Lung (tissue), 12 donors: ENCODE data around the gene NBAS. TPM values are rescaled to one million over a fixed set of nuclear protein-coding genes. Genes with fewer than 3 reads are reported as not detected.

Source experiments
- ATAC-seq: fragments of 200-7000 bp; cut with Tn5 transposase; one replicate; pipeline ENCODE4 v1.9.1; 2020; ENCODE audit warnings: moderate number of reproducible peaks; ENCODE audit not compliant: insufficient read depth, low FRiP score
- DNase-seq, 3 donors: peaks; one replicate each; pipeline ENCODE4 v3.0.0-alpha.2; 2013 to 2017
- H3K27ac ChIP-seq, 2 donors: one replicate each; pipeline ENCODE4 v1.5.1; 2013; ENCODE audit warnings: mild to moderate bottlenecking in 2 of 2, moderate library complexity in 2 of 2, control low read depth in 1 of 2, inconsistent platforms in 1 of 2, low read depth in 1 of 2, low read length in 1 of 2
- H3K27me3 ChIP-seq, 3 donors: one replicate each; pipeline ENCODE4 v1.5.1; 2013; ENCODE audit warnings: low read length in 2 of 3; ENCODE audit not compliant: control insufficient read depth in 3 of 3, insufficient read depth in 3 of 3
- H3K36me3 ChIP-seq, 4 donors: one replicate each; pipeline ENCODE4 v1.5.1; 2013; ENCODE audit warnings: low read length in 4 of 4, mild to moderate bottlenecking in 1 of 4, moderate library complexity in 1 of 4; ENCODE audit not compliant: control insufficient read depth in 4 of 4, insufficient read depth in 4 of 4
- H3K4me1 ChIP-seq, 5 donors: one replicate each; pipeline ENCODE4 v1.5.1; 2013; ENCODE audit warnings: low read length in 5 of 5, mild to moderate bottlenecking in 2 of 5, moderate library complexity in 1 of 5; ENCODE audit not compliant: control insufficient read depth in 5 of 5, insufficient read depth in 5 of 5
- H3K4me3 ChIP-seq: one replicate; pipeline ENCODE4 v1.5.1; 2013; ENCODE audit warnings: mild to moderate bottlenecking, control low read depth, moderate library complexity
- H3K9ac ChIP-seq, 2 donors: one replicate each; pipeline ENCODE4 v1.5.1; 2013; ENCODE audit warnings: low read length in 2 of 2, control low read depth in 1 of 2; ENCODE audit not compliant: insufficient read depth in 1 of 2
- H3K9me3 ChIP-seq, 4 donors: one replicate each; pipeline ENCODE4 v1.5.1; 2013; ENCODE audit warnings: low read length in 3 of 4, mild to moderate bottlenecking in 1 of 4, moderate library complexity in 1 of 4; ENCODE audit not compliant: control insufficient read depth in 4 of 4, insufficient read depth in 3 of 4
- CTCF ChIP-seq: IDR thresholded peaks from 2 replicates; pipeline ENCODE4 v1.5.1; 2012; ENCODE audit warnings: mild to moderate bottlenecking; ENCODE audit errors: control extremely low read depth, extremely low read depth
- WGBS, 2 donors: extraction: QIAGEN DNeasy Blood & Tissue Kit; methylation state at CpG; one replicate each; pipeline ENCODE4 v1.1.7; 2013; 5-methylcytosine and 5-hydroxymethylcytosine counted together
- polyA plus RNA-seq, 2 donors: library from polyadenylated mRNA; stranded (reverse); fragments of 200-250 nt; gene quantifications; one replicate each; pipeline ENCODE4 v1.2.1, GENCODE V29; 2013
- total RNA-seq, 2 donors: library from RNA; depleted of rRNA in 1 of 2; stranded (reverse); fragments of >200 nt in 1 of 2; gene quantifications; one replicate each; pipeline ENCODE4 v1.2.1, GENCODE V29; 2014 to 2021
- donor health status: control.
- donor health status: control.
- donor health status: Bipolar disorder and iron deficiency.
- donor health status: healthy.
- donor health status: DM: yes; HTN: yes; CAD: no.

The NBAS gene
- total and polyA plus RNA-seq, 4 donors: 15.6 to 61.3 (median 35.4) TPM

GRCh38 chr2:15177103-15177502, 384.0 kb downstream of the NBAS start:
- Histone ChIP-seq H3K4me1 (peaks cover 0 to 6% (median 0%) of the 10 kb centered on the region in 5 donors), H3K27me3 (no peaks in the 10 kb centered on the region), H3K4me3 (no peak overlapping the region), H3K36me3 (peaks cover 0 to 18% (median under 1%) of the 10 kb centered on the region in 4 donors), H3K27ac (no peak overlapping the region), H3K9me3 (no peaks in the 10 kb centered on the region), H3K9ac (no peak overlapping the region)
- ATAC-seq: peak; percentile 41
- no peak for DNase-seq
- WGBS, 2 donors: 87 to 92% methylated on average over 6 of the region's 6 CpGs
- no peak for TF ChIP-seq CTCF

- WGBS, 2 donors: 89 to 94% methylated on average over 1 of the region's 1 CpG
- ATAC-seq (no peak), DNase-seq (no peak)
- Histone ChIP-seq H3K4me3 (no peak overlapping the region), H3K27me3 (no peaks in the 10 kb centered on the region), H3K4me1 (peaks cover 0 to 1% (median 0%) of the 10 kb centered on the region in 5 donors), H3K9me3 (no peaks in the 10 kb centered on the region), H3K27ac (no peak overlapping the region), H3K9ac (no peak overlapping the region), H3K36me3 (peaks cover 0 to 18% (median under 1%) of the 10 kb centered on the region in 4 donors)
- no peak for TF ChIP-seq CTCF
Observed at GRCh38 chr2:15176604-15177003, 384.5 kb downstream of the NBAS start.

GRCh38 chr2:15174567-15174966, 386.6 kb downstream of the NBAS start:
- H3K4me3 ChIP-seq: no peak overlapping the region
- TF ChIP-seq CTCF: no peak
- H3K27me3 ChIP-seq: no peaks in the 10 kb centered on the region
- DNase-seq (no peak), ATAC-seq (no peak)
- WGBS, 2 donors: 94 to 98% methylated on average over 2 of the region's 2 CpGs
- no peak overlapping the region for H3K9ac ChIP-seq
- H3K27ac ChIP-seq: no peak overlapping the region
- H3K36me3 ChIP-seq: peaks cover 0 to 18% (median under 1%) of the 10 kb centered on the region in 4 donors
- H3K4me1 ChIP-seq: peaks cover 0 to 1% (median 0%) of the 10 kb centered on the region in 5 donors
- no peaks in the 10 kb centered on the region for H3K9me3 ChIP-seq

- peaks cover 0 to 11% (median under 1%) of the 10 kb centered on the region in 4 donors for H3K36me3 ChIP-seq
- H3K9me3 ChIP-seq: no peaks in the 10 kb centered on the region
- DNase-seq: no peak
- no peak overlapping the region for H3K4me3 ChIP-seq
- 91% methylated on average over 8 of the region's 8 CpGs for WGBS, 2 donors
- H3K9ac ChIP-seq: no peak overlapping the region
- peaks cover 0 to 7% (median 0%) of the 10 kb centered on the region in 5 donors for H3K4me1 ChIP-seq
- no peaks in the 10 kb centered on the region for H3K27me3 ChIP-seq
- H3K27ac ChIP-seq: no peak overlapping the region
- no peak for ATAC-seq
- no peak for TF ChIP-seq CTCF
Observed at GRCh38 chr2:15173501-15173900, 387.6 kb downstream of the NBAS start.
